ENCODE data around the gene PDIA2. TPM values are rescaled to one million over a fixed set of nuclear protein-coding genes. Genes with fewer than 3 reads are reported as not detected.

Gene PDIA2
- total RNA-seq, 2 donors from 2014 or later, result not detected

GRCh38 chr16:303760-304505, 21.0 kb downstream of the PDIA2 start:
- Mint-ChIP-seq H3K27ac (no peak overlapping the region), H3K9me3 (no peaks in the 10 kb centered on the region), H3K36me3 (no peaks in the 10 kb centered on the region)
- ATAC-seq (peak in 1 of 2 donors; percentile 20), DNase-seq (ENCODE audit: low spot score in 2 of 2) (no peak)

GRCh38 chr16:305916-306626, 23.1 kb downstream of the PDIA2 start:
- no peaks in the 10 kb centered on the region for H3K36me3 Mint-ChIP-seq
- ATAC-seq (no peak), DNase-seq (ENCODE audit: low spot score in 2 of 2) (no peak)
- H3K27ac Mint-ChIP-seq, result peak overlapping the region in 1 of 2 donors; percentile 8
- no peaks in the 10 kb centered on the region for H3K9me3 Mint-ChIP-seq

GRCh38 chr16:306911-307370, 24.0 kb downstream of the PDIA2 start:
- DNase-seq (ENCODE audit: low spot score in 2 of 2) (no peak), ATAC-seq (no peak)
- no peaks in the 10 kb centered on the region for H3K9me3 Mint-ChIP-seq
- H3K36me3 Mint-ChIP-seq, result no peaks in the 10 kb centered on the region
- H3K27ac Mint-ChIP-seq, result no peak overlapping the region

GRCh38 chr16:307691-308312, 24.8 kb downstream of the PDIA2 start:
- H3K9me3 Mint-ChIP-seq, result no peaks in the 10 kb centered on the region
- no peak overlapping the region for H3K27ac Mint-ChIP-seq
- H3K36me3 Mint-ChIP-seq, result no peaks in the 10 kb centered on the region
- DNase-seq (ENCODE audit: low spot score in 2 of 2), result no peak
- ATAC-seq, result peak in 1 of 2 donors; percentile 16

- no peaks in the 10 kb centered on the region for H3K9me3 Mint-ChIP-seq
- no peaks in the 10 kb centered on the region for H3K36me3 Mint-ChIP-seq
- H3K27ac Mint-ChIP-seq, result no peak overlapping the region
- peak in 1 of 2 donors; percentile 40 for ATAC-seq
- no peak for DNase-seq (ENCODE audit: low spot score in 2 of 2)
These were observed 26.5 kb downstream of the PDIA2 start for GRCh38 chr16:309476-309875.

GRCh38 chr16:311725-312124, 28.8 kb downstream of the PDIA2 start:
- ATAC-seq (no peak), DNase-seq (ENCODE audit: low spot score in 2 of 2) (no peak)
- Mint-ChIP-seq H3K36me3 (no peaks in the 10 kb centered on the region), H3K9me3 (no peaks in the 10 kb centered on the region), H3K27ac (no peak overlapping the region)

- H3K36me3 Mint-ChIP-seq, result no peaks in the 10 kb centered on the region
- no peaks in the 10 kb centered on the region for H3K9me3 Mint-ChIP-seq
- no peak for ATAC-seq
- H3K27ac Mint-ChIP-seq, result no peak overlapping the region
- no peak for DNase-seq (ENCODE audit: low spot score in 2 of 2)
These were observed 31.4 kb downstream of the PDIA2 start for GRCh38 chr16:314351-314750.

GRCh38 chr16:314795-315299, 31.9 kb downstream of the PDIA2 start:
- Mint-ChIP-seq H3K27ac (no peak overlapping the region), H3K9me3 (no peaks in the 10 kb centered on the region), H3K36me3 (no peaks in the 10 kb centered on the region)
- DNase-seq (ENCODE audit: low spot score in 2 of 2) (no peak), ATAC-seq (no peak)

- DNase-seq (ENCODE audit: low spot score in 2 of 2) (no peak), ATAC-seq (no peak)
- H3K36me3 Mint-ChIP-seq, result no peaks in the 10 kb centered on the region
- no peak overlapping the region for H3K27ac Mint-ChIP-seq
- no peaks in the 10 kb centered on the region for H3K9me3 Mint-ChIP-seq
These were observed 33.9 kb downstream of the PDIA2 start for GRCh38 chr16:316741-317464.

GRCh38 chr16:317583-317982, 34.6 kb downstream of the PDIA2 start:
- ATAC-seq, result no peak
- H3K36me3 Mint-ChIP-seq, result no peaks in the 10 kb centered on the region
- no peak overlapping the region for H3K27ac Mint-ChIP-seq

GRCh38 chr16:318628-319027, 35.7 kb downstream of the PDIA2 start:
- Mint-ChIP-seq H3K9me3 (no peaks in the 10 kb centered on the region), H3K27ac (no peak overlapping the region), H3K36me3 (no peaks in the 10 kb centered on the region)
- ATAC-seq, result no peak
- no peak for DNase-seq (ENCODE audit: low spot score in 2 of 2)

More at GRCh38 chr16:317583-317982, 34.6 kb downstream of the PDIA2 start:
- DNase-seq (ENCODE audit: low spot score in 2 of 2), result no peak
- H3K9me3 Mint-ChIP-seq, result no peaks in the 10 kb centered on the region

GRCh38 chr16:320206-320605, 37.2 kb downstream of the PDIA2 start:
- Mint-ChIP-seq H3K36me3 (no peaks in the 10 kb centered on the region), H3K9me3 (no peaks in the 10 kb centered on the region), H3K27ac (no peak overlapping the region)
- DNase-seq (ENCODE audit: low spot score in 2 of 2) (no peak), ATAC-seq (no peak)

- DNase-seq (ENCODE audit: low spot score in 2 of 2) (no peak), ATAC-seq (no peak)
- no peaks in the 10 kb centered on the region for H3K9me3 Mint-ChIP-seq
- no peaks in the 10 kb centered on the region for H3K36me3 Mint-ChIP-seq
- H3K27ac Mint-ChIP-seq, result no peak overlapping the region
These were observed 38.6 kb downstream of the PDIA2 start for GRCh38 chr16:321532-321931.

GRCh38 chr16:322476-323143, 39.6 kb downstream of the PDIA2 start:
- peak overlapping the region in 1 of 2 donors; percentile 44 for H3K27ac Mint-ChIP-seq
- no peak for DNase-seq (ENCODE audit: low spot score in 2 of 2)
- no peaks in the 10 kb centered on the region for H3K9me3 Mint-ChIP-seq
- no peak for ATAC-seq
- H3K36me3 Mint-ChIP-seq, result no peaks in the 10 kb centered on the region

GRCh38 chr16:324201-324450, 41.2 kb downstream of the PDIA2 start:
- H3K9me3 Mint-ChIP-seq, result no peaks in the 10 kb centered on the region
- no peak for ATAC-seq
- no peak for DNase-seq (ENCODE audit: low spot score in 2 of 2)
- peak overlapping the region in 1 of 2 donors; percentile 55 for H3K27ac Mint-ChIP-seq
- H3K36me3 Mint-ChIP-seq, result no peaks in the 10 kb centered on the region
